Cardiac muscle cell (in vitro differentiated cells and primary cell): ENCODE measurements around the gene P2RX7. TPM values are rescaled to one million over a fixed set of nuclear protein-coding genes. Genes with fewer than 3 reads are reported as not detected.

Experiments
- DNase-seq, 2 donors: peaks; one replicate each; pipeline versions ENCODE4 v3.0.0 to v3.0.0-alpha.2; 2010 to 2017; ENCODE audit warnings: low read depth in 1 of 2, low spot score in 1 of 2
- H3K27ac ChIP-seq: fragments of 200-600 bp; sonication (generic); 2 replicates; pipeline ENCODE4 v1.5.1; 2016
- H3K27me3 ChIP-seq: fragments of 200-600 bp; sonication (generic); 2 replicates; pipeline ENCODE4 v1.6.0; 2016; ENCODE audit warnings: control low read depth
- H3K36me3 ChIP-seq: fragments of 200-600 bp; sonication (generic); 2 replicates; pipeline ENCODE4 v1.5.1; 2016; ENCODE audit warnings: control low read depth
- H3K4me1 ChIP-seq: fragments of 200-600 bp; sonication (generic); 2 replicates; pipeline ENCODE4 v1.8.1; 2017; ENCODE audit warnings: low read depth, mild to moderate bottlenecking, mixed run types
- H3K4me3 ChIP-seq: fragments of 200-600 bp; sonication (generic); 2 replicates; pipeline ENCODE4 v1.5.1; 2016; ENCODE audit warnings: mild to moderate bottlenecking
- H3K9me3 ChIP-seq: fragments of 200-600 bp; sonication (generic); 2 replicates; pipeline ENCODE4 v1.5.1; 2017; ENCODE audit warnings: low read depth, mild to moderate bottlenecking, control low read depth
- polyA plus RNA-seq: library from polyadenylated mRNA; unstranded; fragments of >200 nt; fragmentation: Nextera tagmentation; extraction: Ambion mirVana; gene quantifications from 2 replicates; pipeline ENCODE4 v1.2.1, GENCODE V29; 2016
- total RNA-seq: library from RNA; depleted of rRNA; stranded (reverse); fragments of >200 nt; gene quantifications from 2 replicates; pipeline ENCODE4 v1.2.3, GENCODE V29; 2016
- TF ChIP-seq, protein P1 (sequence below): IDR thresholded peaks from 2 replicates; pipeline ENCODE4 v1.5.1; 2012; ENCODE audit warnings: low read depth, mild to moderate bottlenecking, low read length

The P2RX7 gene
- total and polyA plus RNA-seq, 2 experiments from 2014 or later = 0.03 to 0.65 TPM

DNA sequence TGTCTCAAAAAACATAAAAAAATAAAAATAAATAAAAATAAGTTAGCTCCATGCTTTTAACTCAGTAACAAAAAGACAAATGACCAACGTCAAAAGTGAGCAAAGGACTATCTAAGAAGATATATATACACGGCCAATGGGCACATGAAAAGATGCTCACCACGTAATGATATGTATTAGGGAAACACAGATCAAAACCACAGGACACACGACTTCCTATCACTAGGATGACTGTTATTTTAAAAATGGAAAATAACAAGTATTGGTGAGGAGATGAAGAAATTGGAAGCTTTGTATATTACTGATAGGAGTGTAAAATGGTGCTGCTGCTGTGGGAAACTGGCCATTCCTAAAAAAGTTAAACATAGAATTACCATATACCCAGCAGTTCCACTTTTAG is 20.2 kb upstream of the P2RX7 start:
- Histone ChIP-seq H3K36me3 (no peaks in the 10 kb centered on the region), H3K4me1 (no peaks in the 10 kb centered on the region), H3K9me3 (no peaks in the 10 kb centered on the region), H3K27ac (no peak overlapping the region), H3K27me3 (no peaks in the 10 kb centered on the region), H3K4me3 (no peak overlapping the region)
- DNase-seq = no peak
- TF ChIP-seq, protein P1, sequence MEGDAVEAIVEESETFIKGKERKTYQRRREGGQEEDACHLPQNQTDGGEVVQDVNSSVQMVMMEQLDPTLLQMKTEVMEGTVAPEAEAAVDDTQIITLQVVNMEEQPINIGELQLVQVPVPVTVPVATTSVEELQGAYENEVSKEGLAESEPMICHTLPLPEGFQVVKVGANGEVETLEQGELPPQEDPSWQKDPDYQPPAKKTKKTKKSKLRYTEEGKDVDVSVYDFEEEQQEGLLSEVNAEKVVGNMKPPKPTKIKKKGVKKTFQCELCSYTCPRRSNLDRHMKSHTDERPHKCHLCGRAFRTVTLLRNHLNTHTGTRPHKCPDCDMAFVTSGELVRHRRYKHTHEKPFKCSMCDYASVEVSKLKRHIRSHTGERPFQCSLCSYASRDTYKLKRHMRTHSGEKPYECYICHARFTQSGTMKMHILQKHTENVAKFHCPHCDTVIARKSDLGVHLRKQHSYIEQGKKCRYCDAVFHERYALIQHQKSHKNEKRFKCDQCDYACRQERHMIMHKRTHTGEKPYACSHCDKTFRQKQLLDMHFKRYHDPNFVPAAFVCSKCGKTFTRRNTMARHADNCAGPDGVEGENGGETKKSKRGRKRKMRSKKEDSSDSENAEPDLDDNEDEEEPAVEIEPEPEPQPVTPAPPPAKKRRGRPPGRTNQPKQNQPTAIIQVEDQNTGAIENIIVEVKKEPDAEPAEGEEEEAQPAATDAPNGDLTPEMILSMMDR = no peak

DNA sequence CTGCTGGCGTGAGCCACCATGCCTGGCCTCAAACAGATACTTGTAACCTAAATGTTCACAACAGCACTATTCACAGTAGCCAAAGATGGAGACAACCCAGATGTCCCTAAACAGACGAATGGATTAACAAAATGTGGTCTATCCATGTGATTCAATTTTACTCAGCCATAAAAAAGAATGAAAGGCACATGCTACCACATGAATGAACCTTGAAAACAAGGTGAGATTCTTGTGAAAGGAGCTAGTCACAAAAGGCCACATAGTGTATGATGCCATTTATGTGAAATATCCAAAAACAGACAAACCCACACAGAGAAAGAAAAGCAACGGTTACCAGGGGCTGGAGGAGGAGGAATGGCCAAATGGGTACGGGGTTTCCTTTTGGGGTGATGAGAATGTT is 19.6 kb upstream of the P2RX7 start:
- TF ChIP-seq, protein P1 = no peak
- Histone ChIP-seq H3K4me3 (no peak overlapping the region), H3K9me3 (no peaks in the 10 kb centered on the region), H3K27me3 (no peaks in the 10 kb centered on the region), H3K36me3 (no peaks in the 10 kb centered on the region), H3K27ac (no peak overlapping the region), H3K4me1 (no peaks in the 10 kb centered on the region)
- DNase-seq = no peak

DNA sequence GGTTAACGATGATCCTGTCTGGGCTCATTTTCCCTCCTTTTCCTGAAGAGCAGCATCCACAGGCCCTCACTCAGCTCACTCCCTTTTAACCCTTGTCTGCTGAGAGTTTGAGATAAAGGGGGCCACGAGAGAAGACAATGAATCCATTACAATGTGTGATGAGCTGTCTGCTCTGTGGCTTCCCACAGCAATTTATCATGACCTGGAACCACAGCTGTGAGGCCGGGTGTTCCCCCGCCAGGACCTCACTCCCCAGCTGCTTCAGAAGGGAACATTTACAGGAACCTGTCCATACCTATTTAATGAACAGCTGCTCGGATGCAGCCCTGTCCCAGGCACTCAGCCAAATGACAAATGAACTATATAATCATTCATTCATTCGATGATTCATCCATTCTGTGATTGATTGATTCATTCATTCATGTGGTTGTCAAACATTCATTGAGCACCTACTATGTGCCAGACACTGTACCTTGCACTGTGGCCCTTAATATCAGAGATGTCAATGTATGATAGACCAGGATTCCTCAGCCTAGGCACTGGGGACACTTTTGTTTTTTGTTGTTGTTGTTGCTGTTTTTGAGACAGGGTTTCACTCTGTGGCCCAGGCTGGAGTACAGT is 18.5 kb upstream of the P2RX7 start:
- H3K4me3 ChIP-seq = no peak overlapping the region
- no peak for DNase-seq
- no peaks in the 10 kb centered on the region for H3K9me3 ChIP-seq
- H3K36me3 ChIP-seq = no peaks in the 10 kb centered on the region
- H3K4me1 ChIP-seq = no peaks in the 10 kb centered on the region
- H3K27me3 ChIP-seq = no peaks in the 10 kb centered on the region
- TF ChIP-seq, protein P1 = no peak
- H3K27ac ChIP-seq = no peak overlapping the region

DNA sequence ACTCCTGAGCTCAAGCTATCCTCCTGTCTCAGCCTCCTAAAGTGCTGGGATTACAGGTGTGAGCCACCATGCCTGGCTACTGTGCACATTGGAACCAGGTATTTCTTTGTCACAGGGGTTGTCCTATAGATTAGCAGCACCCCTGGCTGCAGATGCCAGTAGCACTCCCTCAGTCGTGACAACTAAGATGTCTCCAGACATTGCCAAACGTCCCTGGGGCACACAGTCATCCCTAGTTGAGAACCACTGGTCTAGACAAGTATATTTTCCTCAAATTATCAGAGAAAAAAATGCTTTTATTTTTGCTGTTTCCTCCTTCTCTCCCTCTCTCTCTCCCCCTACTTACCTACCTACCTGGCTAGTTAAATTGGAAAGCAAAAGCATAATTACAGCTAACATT is 17.9 kb upstream of the P2RX7 start:
- Histone ChIP-seq H3K9me3 (no peaks in the 10 kb centered on the region), H3K27me3 (no peaks in the 10 kb centered on the region), H3K4me3 (no peak overlapping the region), H3K4me1 (no peaks in the 10 kb centered on the region), H3K36me3 (no peaks in the 10 kb centered on the region), H3K27ac (no peak overlapping the region)
- DNase-seq = no peak
- TF ChIP-seq, protein P1 = no peak

DNA sequence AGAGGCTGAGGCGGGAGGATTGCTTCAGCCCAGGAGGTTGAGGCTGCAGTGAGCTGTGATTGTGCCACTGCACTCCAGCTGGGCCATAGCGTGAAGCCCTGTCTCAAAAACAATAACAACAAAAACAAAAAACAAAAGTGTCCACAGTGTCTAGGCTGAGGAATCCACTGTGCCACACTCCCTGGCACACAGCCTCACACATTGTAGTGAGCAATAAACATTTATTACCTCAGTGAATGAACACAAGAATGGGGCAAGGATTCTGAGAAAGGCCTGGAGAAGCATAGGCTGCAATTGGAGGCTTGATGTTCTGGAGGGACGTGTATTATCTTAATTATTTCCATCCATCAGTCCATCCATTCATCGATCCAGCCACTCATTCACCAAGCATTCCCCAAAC is 17.1 kb upstream of the P2RX7 start:
- Histone ChIP-seq H3K4me1 (no peaks in the 10 kb centered on the region), H3K9me3 (no peaks in the 10 kb centered on the region), H3K4me3 (no peak overlapping the region), H3K27me3 (no peaks in the 10 kb centered on the region), H3K27ac (no peak overlapping the region), H3K36me3 (no peaks in the 10 kb centered on the region)
- no peak for DNase-seq
- TF ChIP-seq, protein P1 = no peak
